B cell (primary cell): ENCODE data around the gene ZSCAN25.
A peak's percentile ranks its signal among the peaks of the same experiment; 100 is the strongest.

ENCODE experiments used
- EZH2 ChIP-seq: IDR thresholded peaks from 2 replicates; pipeline ENCODE4 v1.6.1; 2012; ENCODE audit warnings: borderline replicate concordance, low read depth, mild to moderate bottlenecking, moderate library complexity, low read length; ENCODE audit not compliant: insufficient read depth, poor library complexity, severe bottlenecking
- TF ChIP-seq, protein P1 (sequence below): fragments of 200-600 bp; IDR thresholded peaks from one replicate; pipeline ENCODE4 v1.8.0; 2022; ENCODE audit warnings: antibody characterized with exemption, mild to moderate bottlenecking

DNA sequence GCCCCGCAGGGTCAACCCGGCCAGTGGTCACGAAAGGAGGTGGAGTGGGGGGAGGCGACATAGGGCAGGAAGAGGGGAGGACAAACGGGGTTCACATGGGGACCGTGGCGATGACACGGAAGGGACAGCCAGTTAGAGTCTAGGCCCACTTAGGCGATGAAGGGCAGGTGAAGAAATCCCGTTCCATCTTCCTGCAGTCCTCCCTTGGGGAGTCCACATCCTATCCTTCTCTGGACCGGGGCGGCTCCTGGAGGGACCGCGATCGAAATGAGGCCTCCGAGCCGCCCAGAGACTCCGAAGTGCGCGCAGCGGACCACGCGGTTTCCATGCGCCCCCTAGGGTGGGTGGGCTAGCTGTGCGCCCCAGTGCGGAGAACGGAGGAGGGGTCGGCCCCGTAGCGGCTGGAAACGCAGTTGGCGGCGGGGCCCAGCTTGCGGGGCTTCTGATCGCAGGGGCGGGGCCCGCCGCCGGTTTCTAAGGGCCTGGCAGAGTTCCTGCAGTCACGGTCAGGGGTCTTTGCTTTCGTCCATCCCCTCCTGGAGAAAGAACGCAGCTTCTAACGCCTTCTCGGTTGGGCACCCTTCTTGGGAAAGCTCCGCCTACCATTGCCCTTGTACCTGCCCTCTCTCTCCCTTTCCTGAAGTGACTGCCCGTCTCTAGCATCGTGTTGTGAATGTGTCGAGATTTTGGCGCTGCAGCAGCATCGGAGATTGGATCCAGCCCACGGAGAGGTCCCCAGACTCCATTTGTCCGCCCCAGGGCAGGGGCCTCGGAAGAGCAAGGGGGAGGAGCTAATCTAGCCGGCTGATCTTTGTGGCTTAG is 36.6 kb upstream of the ZSCAN25 start:
- TF ChIP-seq, protein P1, sequence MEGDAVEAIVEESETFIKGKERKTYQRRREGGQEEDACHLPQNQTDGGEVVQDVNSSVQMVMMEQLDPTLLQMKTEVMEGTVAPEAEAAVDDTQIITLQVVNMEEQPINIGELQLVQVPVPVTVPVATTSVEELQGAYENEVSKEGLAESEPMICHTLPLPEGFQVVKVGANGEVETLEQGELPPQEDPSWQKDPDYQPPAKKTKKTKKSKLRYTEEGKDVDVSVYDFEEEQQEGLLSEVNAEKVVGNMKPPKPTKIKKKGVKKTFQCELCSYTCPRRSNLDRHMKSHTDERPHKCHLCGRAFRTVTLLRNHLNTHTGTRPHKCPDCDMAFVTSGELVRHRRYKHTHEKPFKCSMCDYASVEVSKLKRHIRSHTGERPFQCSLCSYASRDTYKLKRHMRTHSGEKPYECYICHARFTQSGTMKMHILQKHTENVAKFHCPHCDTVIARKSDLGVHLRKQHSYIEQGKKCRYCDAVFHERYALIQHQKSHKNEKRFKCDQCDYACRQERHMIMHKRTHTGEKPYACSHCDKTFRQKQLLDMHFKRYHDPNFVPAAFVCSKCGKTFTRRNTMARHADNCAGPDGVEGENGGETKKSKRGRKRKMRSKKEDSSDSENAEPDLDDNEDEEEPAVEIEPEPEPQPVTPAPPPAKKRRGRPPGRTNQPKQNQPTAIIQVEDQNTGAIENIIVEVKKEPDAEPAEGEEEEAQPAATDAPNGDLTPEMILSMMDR: peak; percentile 48
- TF ChIP-seq EZH2: no peak
